HG03097 (cell line): ENCODE data around the gene DSC2.

ENCODE experiments used
- ATAC-seq: cut with Tn5 transposase; IDR thresholded peaks from one replicate; pipeline ENCODE4 v1.9.1; 2021; ENCODE audit not compliant: unreplicated experiment, low FRiP score

Gene DSC2

GRCh38 chr18:31099450-31100230 lies 2.6 kb downstream of the DSC2 start:
- no peak for ATAC-seq

GRCh38 chr18:31098878-31099277 lies 3.3 kb downstream of the DSC2 start:
- ATAC-seq, result no peak

GRCh38 chr18:31097666-31098065 lies 4.6 kb downstream of the DSC2 start:
- no peak for ATAC-seq

GRCh38 chr18:31093880-31094279 lies 8.3 kb downstream of the DSC2 start:
- no peak for ATAC-seq

- ATAC-seq, result no peak
Observed at GRCh38 chr18:31093294-31093693, 8.9 kb downstream of the DSC2 start.

GRCh38 chr18:31091350-31091749 lies 10.9 kb downstream of the DSC2 start:
- no peak for ATAC-seq

GRCh38 chr18:31088532-31088931 lies 13.7 kb downstream of the DSC2 start:
- ATAC-seq, result no peak

GRCh38 chr18:31079973-31080372 lies 22.2 kb downstream of the DSC2 start:
- ATAC-seq, result no peak

- ATAC-seq, result no peak
Observed at GRCh38 chr18:31077878-31078277, 24.3 kb downstream of the DSC2 start.

- no peak for ATAC-seq
Observed at GRCh38 chr18:31072175-31072574, 30.0 kb downstream of the DSC2 start.

- no peak for ATAC-seq
Observed at GRCh38 chr18:31070206-31070605, 32.0 kb downstream of the DSC2 start.

- ATAC-seq, result no peak
Observed at GRCh38 chr18:31066266-31066665, 36.0 kb downstream of the DSC2 start.

- no peak for ATAC-seq
Observed at GRCh38 chr18:31065036-31065773, 37.0 kb downstream of the DSC2 start.

- ATAC-seq, result no peak
Observed at GRCh38 chr18:31064130-31064529, 38.1 kb downstream of the DSC2 start.

- no peak for ATAC-seq
Observed at GRCh38 chr18:31061945-31062344, 40.3 kb downstream of the DSC2 start.

GRCh38 chr18:31058897-31059296 lies 43.3 kb downstream of the DSC2 start:
- ATAC-seq, result no peak

GRCh38 chr18:31057917-31058316 lies 44.3 kb downstream of the DSC2 start:
- ATAC-seq, result no peak

- no peak for ATAC-seq
Observed at GRCh38 chr18:31057051-31057450, 45.2 kb downstream of the DSC2 start.

GRCh38 chr18:31056296-31056695 lies 45.9 kb downstream of the DSC2 start:
- no peak for ATAC-seq

- ATAC-seq, result no peak
Observed at GRCh38 chr18:31050635-31051034, 51.6 kb downstream of the DSC2 start.

- ATAC-seq, result no peak
Observed at GRCh38 chr18:31049189-31049588, 53.0 kb downstream of the DSC2 start.

GRCh38 chr18:31048216-31048615 lies 54.0 kb downstream of the DSC2 start:
- no peak for ATAC-seq
